GM06990 (cell line): ENCODE data around the gene RNF186.

Experiments
- DNase-seq: peaks from one replicate; pipeline ENCODE4 v3.0.0-alpha.2; 2011; ENCODE audit not compliant: insufficient read length; ENCODE audit errors: extremely low read depth
- H3K27me3 ChIP-seq: replicated peaks from 2 replicates; pipeline ENCODE4 v1.6.0; 2011; ENCODE audit warnings: low read length; ENCODE audit not compliant: control insufficient read depth, insufficient read depth
- H3K36me3 ChIP-seq: 2 replicates; pipeline ENCODE4 v1.5.1; 2011; ENCODE audit warnings: low read length; ENCODE audit not compliant: control insufficient read depth, insufficient read depth
- H3K4me3 ChIP-seq: replicated peaks from 2 replicates; pipeline ENCODE4 v1.5.1; 2011; ENCODE audit warnings: low read depth, mild to moderate bottlenecking, control low read depth, low read length
- TF ChIP-seq, protein P1 (sequence below): IDR thresholded peaks from 2 replicates; pipeline ENCODE4 v1.5.1; 2011; ENCODE audit warnings: low read length, control low read depth, mild to moderate bottlenecking, inconsistent platforms; ENCODE audit not compliant: insufficient read depth, poor library complexity, severe bottlenecking

The RNF186 gene

GRCh38 chr1:19775317-19775716 lies 39.8 kb downstream of the RNF186 start:
- Histone ChIP-seq H3K36me3 (peaks cover 5% of the 10 kb centered on the region), H3K27me3 (no peaks in the 10 kb centered on the region), H3K4me3 (no peak overlapping the region)
- DNase-seq: no peak
- TF ChIP-seq, protein P1, sequence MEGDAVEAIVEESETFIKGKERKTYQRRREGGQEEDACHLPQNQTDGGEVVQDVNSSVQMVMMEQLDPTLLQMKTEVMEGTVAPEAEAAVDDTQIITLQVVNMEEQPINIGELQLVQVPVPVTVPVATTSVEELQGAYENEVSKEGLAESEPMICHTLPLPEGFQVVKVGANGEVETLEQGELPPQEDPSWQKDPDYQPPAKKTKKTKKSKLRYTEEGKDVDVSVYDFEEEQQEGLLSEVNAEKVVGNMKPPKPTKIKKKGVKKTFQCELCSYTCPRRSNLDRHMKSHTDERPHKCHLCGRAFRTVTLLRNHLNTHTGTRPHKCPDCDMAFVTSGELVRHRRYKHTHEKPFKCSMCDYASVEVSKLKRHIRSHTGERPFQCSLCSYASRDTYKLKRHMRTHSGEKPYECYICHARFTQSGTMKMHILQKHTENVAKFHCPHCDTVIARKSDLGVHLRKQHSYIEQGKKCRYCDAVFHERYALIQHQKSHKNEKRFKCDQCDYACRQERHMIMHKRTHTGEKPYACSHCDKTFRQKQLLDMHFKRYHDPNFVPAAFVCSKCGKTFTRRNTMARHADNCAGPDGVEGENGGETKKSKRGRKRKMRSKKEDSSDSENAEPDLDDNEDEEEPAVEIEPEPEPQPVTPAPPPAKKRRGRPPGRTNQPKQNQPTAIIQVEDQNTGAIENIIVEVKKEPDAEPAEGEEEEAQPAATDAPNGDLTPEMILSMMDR: no peak

DNA sequence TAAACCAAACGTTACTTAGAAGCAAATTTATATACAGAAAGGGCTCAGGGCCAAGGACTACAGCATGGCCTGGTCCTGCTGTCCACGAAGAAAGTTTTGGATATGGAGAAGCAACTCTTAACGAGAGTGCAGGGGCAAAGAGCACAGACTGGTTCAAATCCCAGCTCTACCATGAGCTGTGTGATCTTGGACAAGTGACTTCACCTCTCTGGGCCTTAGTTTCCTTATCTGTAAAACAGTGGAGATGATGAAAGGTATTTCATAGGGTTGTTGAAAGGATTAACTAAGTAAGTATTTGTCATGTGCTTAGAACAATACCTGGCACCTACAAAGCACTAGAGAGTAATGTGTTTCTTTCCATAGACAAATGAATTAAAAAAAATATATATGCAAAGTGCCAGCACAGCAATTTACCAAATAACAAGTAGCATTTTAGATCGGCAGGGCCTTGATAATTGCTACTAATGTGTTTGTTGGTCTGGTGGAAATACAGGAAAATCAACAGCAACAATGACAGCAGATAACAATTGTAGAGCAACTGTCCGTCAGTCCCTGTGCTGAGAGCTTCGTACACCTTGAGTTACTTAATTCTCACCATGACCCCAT lies 40.8 kb downstream of the RNF186 start:
- no peaks in the 10 kb centered on the region for H3K27me3 ChIP-seq
- DNase-seq: no peak
- H3K36me3 ChIP-seq: peaks cover 2% of the 10 kb centered on the region
- TF ChIP-seq, protein P1: no peak
- H3K4me3 ChIP-seq: no peak overlapping the region

DNA sequence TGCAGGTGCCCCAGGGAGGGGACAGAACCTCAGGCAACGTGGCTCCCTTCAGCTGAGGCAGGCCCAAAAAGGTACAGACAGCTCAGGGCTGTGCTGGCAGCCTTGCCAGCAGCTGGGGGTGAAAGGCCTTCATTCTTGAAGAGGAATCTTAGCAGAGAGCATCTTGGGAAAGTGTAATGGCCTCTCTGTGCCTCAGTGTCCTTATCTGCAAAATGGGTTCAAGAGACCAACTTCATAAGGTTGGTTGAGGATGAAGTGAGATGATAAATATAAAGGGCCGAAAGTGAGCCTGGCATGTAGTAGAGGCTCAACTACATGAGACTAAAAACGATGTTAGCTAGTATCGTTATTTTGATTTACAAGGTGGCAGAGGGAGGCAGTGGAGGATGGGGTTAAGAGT lies 41.6 kb downstream of the RNF186 start:
- no peaks in the 10 kb centered on the region for H3K27me3 ChIP-seq
- H3K4me3 ChIP-seq: no peak overlapping the region
- H3K36me3 ChIP-seq: peaks cover 2% of the 10 kb centered on the region
- TF ChIP-seq, protein P1: no peak
- DNase-seq: no peak

GRCh38 chr1:19772053-19772452 lies 43.0 kb downstream of the RNF186 start:
- TF ChIP-seq, protein P1: no peak
- H3K4me3 ChIP-seq: no peak overlapping the region
- no peaks in the 10 kb centered on the region for H3K27me3 ChIP-seq
- DNase-seq: no peak
- peaks cover 2% of the 10 kb centered on the region for H3K36me3 ChIP-seq

DNA sequence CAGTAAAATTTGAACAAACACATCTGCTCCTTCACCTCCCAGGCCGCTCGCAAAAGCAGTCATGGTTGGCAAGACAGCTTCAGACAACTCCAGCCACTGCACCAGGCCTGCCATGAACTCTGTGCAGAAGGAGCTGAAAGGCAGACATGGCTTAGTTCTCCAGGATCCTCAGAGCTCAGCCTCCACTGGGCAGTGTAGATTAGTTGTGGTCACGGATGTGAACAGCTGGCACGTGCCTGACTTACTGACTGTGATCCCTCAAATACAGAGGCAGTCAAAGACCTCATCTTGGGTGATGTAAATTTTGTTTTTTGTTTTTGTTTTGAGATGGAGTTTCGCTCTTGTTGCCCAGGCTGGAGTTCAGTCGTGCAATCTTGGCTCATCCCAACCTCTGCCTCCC lies 43.7 kb downstream of the RNF186 start:
- H3K36me3 ChIP-seq: peaks cover 2% of the 10 kb centered on the region
- TF ChIP-seq, protein P1: no peak
- DNase-seq: no peak
- no peaks in the 10 kb centered on the region for H3K27me3 ChIP-seq
- no peak overlapping the region for H3K4me3 ChIP-seq
